ENCODE results near the gene TMOD2.
A peak's percentile ranks its signal among the peaks of the same experiment; 100 is the strongest.

Gene TMOD2

GRCh38 chr15:51830276-51830806 is 78.9 kb downstream of the TMOD2 start:
- no peak for TF ChIP-seq CTCF (IDR thresholded peaks at IDR 0.05; ENCODE audit: borderline replicate concordance, insufficient read depth, low read depth, low read length)
- H3K4me3 ChIP-seq (ENCODE audit: low read depth, low read length), result peak overlapping the region; percentile 96

- H3K4me3 ChIP-seq (ENCODE audit: low read depth, low read length), result no peak overlapping the region
- no peak for TF ChIP-seq CTCF (IDR thresholded peaks at IDR 0.05; ENCODE audit: borderline replicate concordance, insufficient read depth, low read depth, low read length)
Observed at GRCh38 chr15:51833772-51834171, 82.4 kb downstream of the TMOD2 start.

DNA sequence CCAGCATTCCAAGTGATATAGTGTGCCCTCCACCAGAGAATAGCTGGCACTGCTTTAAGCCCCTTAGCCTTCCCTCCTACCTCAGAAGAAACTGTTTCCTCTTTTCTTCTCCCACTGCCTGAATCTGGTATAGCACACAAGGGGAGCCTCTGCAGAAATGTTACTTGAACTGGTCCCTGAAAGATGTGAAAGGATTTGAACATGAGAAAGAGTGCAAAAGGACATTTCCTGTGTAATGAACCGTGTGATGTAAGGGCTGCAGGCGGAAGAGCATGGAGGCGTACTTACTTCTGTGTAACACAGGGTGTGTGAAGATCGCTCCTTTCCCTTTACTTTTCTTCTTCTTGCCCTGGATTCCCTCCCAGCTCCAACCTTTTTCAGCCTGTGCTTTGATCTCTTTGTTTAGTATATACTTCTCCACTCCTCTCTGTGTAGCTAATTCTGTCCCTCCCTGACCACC is 86.4 kb downstream of the TMOD2 start:
- TF ChIP-seq CTCF (IDR thresholded peaks at IDR 0.05; ENCODE audit: borderline replicate concordance, insufficient read depth, low read depth, low read length), result no peak
- no peak overlapping the region for H3K4me3 ChIP-seq (ENCODE audit: low read depth, low read length)

DNA sequence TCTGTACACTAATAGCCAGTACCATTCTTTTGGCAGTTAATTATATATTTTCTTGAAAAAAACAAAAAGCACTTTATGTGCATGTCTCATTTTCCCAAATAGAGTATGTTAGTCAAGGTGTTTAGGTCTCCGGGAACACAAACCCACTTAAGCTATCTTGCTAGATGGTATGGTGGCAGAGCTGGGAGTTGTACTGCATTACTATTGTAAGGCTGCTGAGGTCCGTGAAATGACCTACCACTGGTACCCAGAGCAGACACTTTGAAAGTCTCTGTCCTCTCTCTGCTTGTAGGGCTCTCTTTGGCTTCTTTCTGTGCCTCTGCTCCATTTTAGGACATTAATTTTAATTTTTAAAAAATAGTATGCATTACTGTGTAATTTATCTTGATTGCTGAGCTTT is 86.9 kb downstream of the TMOD2 start:
- H3K4me3 ChIP-seq (ENCODE audit: low read depth, low read length), result no peak overlapping the region
- TF ChIP-seq CTCF (IDR thresholded peaks at IDR 0.05; ENCODE audit: borderline replicate concordance, insufficient read depth, low read depth, low read length), result no peak

GRCh38 chr15:51840692-51841091 is 89.3 kb downstream of the TMOD2 start:
- H3K4me3 ChIP-seq (ENCODE audit: low read depth, low read length), result no peak overlapping the region
- no peak for TF ChIP-seq CTCF (IDR thresholded peaks at IDR 0.05; ENCODE audit: borderline replicate concordance, insufficient read depth, low read depth, low read length)

- no peak overlapping the region for H3K4me3 ChIP-seq (ENCODE audit: low read depth, low read length)
- TF ChIP-seq CTCF (IDR thresholded peaks at IDR 0.05; ENCODE audit: borderline replicate concordance, insufficient read depth, low read depth, low read length), result no peak
Observed at GRCh38 chr15:51841406-51842040, 90.1 kb downstream of the TMOD2 start.

DNA sequence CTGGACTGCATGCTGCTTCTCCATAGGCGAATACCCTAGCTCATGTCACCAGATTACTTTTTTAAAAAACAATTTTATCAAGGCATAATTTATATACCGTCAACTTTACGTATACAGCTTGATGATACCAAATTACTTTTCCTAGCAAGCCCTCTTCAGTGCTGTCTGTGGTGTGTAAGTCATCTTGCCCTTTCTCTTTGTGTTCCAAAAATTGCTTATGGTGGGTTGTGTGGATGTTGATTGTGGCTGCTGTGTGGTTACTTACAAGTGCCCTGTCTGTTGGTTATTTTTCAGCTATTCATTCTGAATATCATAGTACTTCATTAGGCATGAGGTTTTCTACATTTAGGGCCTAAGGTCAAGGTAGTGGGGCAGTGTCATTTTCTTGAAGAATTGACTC is 90.9 kb downstream of the TMOD2 start:
- no peak for TF ChIP-seq CTCF (IDR thresholded peaks at IDR 0.05; ENCODE audit: borderline replicate concordance, insufficient read depth, low read depth, low read length)
- H3K4me3 ChIP-seq (ENCODE audit: low read depth, low read length), result no peak overlapping the region
